Activated CD4-positive, alpha-beta memory T cell treated with anti-CD3 and anti-CD28 coated beads, Interleukin-2, amount 10 ng/mL, durations not matched to agents 7 days and 5 days (primary cell): ENCODE measurements around the gene FARS2. TPM values are rescaled to one million over a fixed set of nuclear protein-coding genes. Genes with fewer than 3 reads are reported as not detected.

Experiments
- CTCF ChIA-PET: fragments of 350-600 bp; sonication (Branson Sonifier 250); formaldehyde crosslinking; loops from one replicate; lab custom pipeline; 2021; ENCODE audit warnings: antibody characterized with exemption, inconsistent platforms; lab: Charles Lee
- POLR2A ChIA-PET: fragments of 350-600 bp; sonication (Branson Sonifier 250); formaldehyde crosslinking; loops from one replicate; lab custom pipeline; 2021; ENCODE audit warnings: antibody characterized with exemption; lab: Charles Lee
- DNase-seq: peaks from one replicate; pipeline ENCODE4 v3.0.0-alpha.2; 2020
- H3K27ac Mint-ChIP-seq: one replicate; pipeline ENCODE4 v1.8.0; 2021; ENCODE audit warnings: mild to moderate bottlenecking, mixed read lengths
- H3K27me3 Mint-ChIP-seq: one replicate; pipeline ENCODE4 v1.8.0; 2021; ENCODE audit warnings: mixed read lengths
- H3K36me3 Mint-ChIP-seq: one replicate; pipeline ENCODE4 v1.8.0; 2021; ENCODE audit warnings: low read depth, mixed read lengths
- H3K4me1 Mint-ChIP-seq: one replicate; pipeline ENCODE4 v1.8.0; 2021; ENCODE audit warnings: mixed read lengths
- H3K4me3 Mint-ChIP-seq: one replicate; pipeline ENCODE4 v1.8.0; 2021; ENCODE audit warnings: mild to moderate bottlenecking, mixed read lengths
- H3K9me3 Mint-ChIP-seq: one replicate; pipeline ENCODE4 v1.8.0; 2021; ENCODE audit warnings: mixed read lengths
- total RNA-seq, 2 experiments: library from RNA; stranded (reverse); gene quantifications; one replicate each; pipeline ENCODE4 v1.2.3, GENCODE V29; 2021

The FARS2 gene
- 10 to 100 TPM; 17.6 to 18.7 TPM for total RNA-seq

- peak; percentile 91 for DNase-seq
- Mint-ChIP-seq H3K4me1 (peaks cover 60% of the 10 kb centered on the region), H3K4me3 (peak within 1 kb of the TSS; percentile 99), H3K9me3 (no peaks in the 10 kb centered on the region), H3K27ac (peak within 1 kb of the TSS; percentile 96), H3K27me3 (no peaks in the 10 kb centered on the region), H3K36me3 (peaks cover 8% of the 10 kb centered on the region)
- POLR2A ChIA-PET, result interaction anchor here (0.7 to 5.5 kb wide), 12 partner anchors 10 to 258 kb away, joined by 3 to 62 read pairs (median 5); no protein-coding TSS in a partner anchor
- CTCF ChIA-PET, result interaction anchor here (1.3 to 2.1 kb wide), 4 partner anchors 9 to 117 kb away, joined by 3 to 15 read pairs (median 7); no protein-coding TSS in a partner anchor
These were observed at the start of gene FARS2, which contains the start of gene LYRM4 for GRCh38 chr6:5260661-5261544. Gene FARS2, plus strand, starts transcription at chr6:5261513. Gene LYRM4, minus strand, starts transcription at chr6:5260950. Its CDS starts 217 bp downstream, at chr6:5260733.

- Mint-ChIP-seq H3K4me3 (no peak overlapping the region), H3K27ac (no peak overlapping the region), H3K9me3 (no peaks in the 10 kb centered on the region), H3K4me1 (peaks cover 9% of the 10 kb centered on the region), H3K27me3 (no peaks in the 10 kb centered on the region), H3K36me3 (peaks cover 4% of the 10 kb centered on the region)
- POLR2A ChIA-PET, result no interaction called here
- no peak for DNase-seq
- CTCF ChIA-PET, result interaction anchor here (0.6 to 3.1 kb wide), 5 partner anchors 70 to 291 kb away, joined by 3 to 11 read pairs (median 3); no protein-coding TSS in a partner anchor
These were observed 47.5 kb upstream of the FARS2 start for GRCh38 chr6:5213836-5214235.

- no peak overlapping the region for H3K27ac Mint-ChIP-seq
- H3K36me3 Mint-ChIP-seq, result peaks cover 4% of the 10 kb centered on the region
- ChIA-PET POLR2A (no interaction called here), CTCF (interaction anchor here (0.6 to 2.2 kb wide), 7 partner anchors 71 to 290 kb away, joined by 3 to 11 read pairs (median 3); no protein-coding TSS in a partner anchor)
- H3K9me3 Mint-ChIP-seq, result no peaks in the 10 kb centered on the region
- H3K27me3 Mint-ChIP-seq, result no peaks in the 10 kb centered on the region
- peak; percentile 42 for DNase-seq
- no peak overlapping the region for H3K4me3 Mint-ChIP-seq
- peaks cover 9% of the 10 kb centered on the region for H3K4me1 Mint-ChIP-seq
These were observed 46.7 kb upstream of the FARS2 start for GRCh38 chr6:5214570-5215052.

- H3K4me3 Mint-ChIP-seq, result no peak overlapping the region
- ChIA-PET CTCF (interaction anchor here (0.7 to 2.2 kb wide), 6 partner anchors 16 to 186 kb away, joined by 3 to 11 read pairs (median 6); no protein-coding TSS in a partner anchor), POLR2A (no interaction called here)
- no peak for DNase-seq
- no peaks in the 10 kb centered on the region for H3K9me3 Mint-ChIP-seq
- H3K27me3 Mint-ChIP-seq, result no peaks in the 10 kb centered on the region
- H3K36me3 Mint-ChIP-seq, result peaks cover 4% of the 10 kb centered on the region
- H3K4me1 Mint-ChIP-seq, result peaks cover 9% of the 10 kb centered on the region
- no peak overlapping the region for H3K27ac Mint-ChIP-seq
These were observed 46.2 kb upstream of the FARS2 start for GRCh38 chr6:5215159-5215558.

GRCh38 chr6:5215799-5216198 lies 45.5 kb upstream of the FARS2 start:
- Mint-ChIP-seq H3K4me3 (no peak overlapping the region), H3K9me3 (no peaks in the 10 kb centered on the region), H3K27me3 (no peaks in the 10 kb centered on the region), H3K36me3 (peaks cover 4% of the 10 kb centered on the region), H3K4me1 (peaks cover 9% of the 10 kb centered on the region), H3K27ac (no peak overlapping the region)
- POLR2A ChIA-PET, result no interaction called here
- no peak for DNase-seq
- CTCF ChIA-PET, result interaction anchor here (0.8 to 2.2 kb wide), 5 partner anchors 15 to 164 kb away, joined by 3 to 11 read pairs (median 9); no protein-coding TSS in a partner anchor

- H3K9me3 Mint-ChIP-seq, result no peaks in the 10 kb centered on the region
- POLR2A ChIA-PET, result interaction anchor here (1.2 kb wide), 1 partner anchor 86 kb away, joined by 3 read pairs; no protein-coding TSS in a partner anchor
These were observed 44.0 kb upstream of the FARS2 start for GRCh38 chr6:5217356-5217755.

GRCh38 chr6:5219011-5219691 lies 42.2 kb upstream of the FARS2 start:
- Mint-ChIP-seq H3K27me3 (no peaks in the 10 kb centered on the region), H3K27ac (no peak overlapping the region), H3K9me3 (no peaks in the 10 kb centered on the region), H3K36me3 (peaks cover 6% of the 10 kb centered on the region), H3K4me1 (peaks cover 2% of the 10 kb centered on the region), H3K4me3 (no peak overlapping the region)
- POLR2A ChIA-PET, result interaction anchor here (0.7 kb wide), 1 partner anchor 45 kb away, joined by 3 read pairs; no protein-coding TSS in a partner anchor
- DNase-seq, result no peak
- CTCF ChIA-PET, result interaction anchor here (0.7 to 2.3 kb wide), 3 partner anchors 16 to 84 kb away, joined by 3 to 12 read pairs (median 3); no protein-coding TSS in a partner anchor

More at GRCh38 chr6:5217356-5217755, 44.0 kb upstream of the FARS2 start:
- peaks cover 10% of the 10 kb centered on the region for H3K36me3 Mint-ChIP-seq
- no peak overlapping the region for H3K27ac Mint-ChIP-seq
- no peak for DNase-seq
- CTCF ChIA-PET, result interaction anchor here (0.7 to 2.3 kb wide), 3 partner anchors 81 to 162 kb away, joined by 3 to 12 read pairs (median 3); no protein-coding TSS in a partner anchor
- H3K4me3 Mint-ChIP-seq, result no peak overlapping the region
- peaks cover 3% of the 10 kb centered on the region for H3K4me1 Mint-ChIP-seq
- H3K27me3 Mint-ChIP-seq, result no peaks in the 10 kb centered on the region

- no peak overlapping the region for H3K4me3 Mint-ChIP-seq
- H3K27me3 Mint-ChIP-seq, result no peaks in the 10 kb centered on the region
- no peak overlapping the region for H3K27ac Mint-ChIP-seq
- POLR2A ChIA-PET, result interaction anchor here (1.0 to 1.2 kb wide), 2 partner anchors 51 to 83 kb away, joined by 3 read pairs; no protein-coding TSS in a partner anchor
- no peaks in the 10 kb centered on the region for H3K4me1 Mint-ChIP-seq
- no peaks in the 10 kb centered on the region for H3K9me3 Mint-ChIP-seq
- CTCF ChIA-PET, result interaction anchor here (0.7 to 1.3 kb wide), 2 partner anchors 82 to 182 kb away, joined by 3 read pairs; no protein-coding TSS in a partner anchor
- peaks cover 6% of the 10 kb centered on the region for H3K36me3 Mint-ChIP-seq
- DNase-seq, result no peak
These were observed 40.9 kb upstream of the FARS2 start for GRCh38 chr6:5220443-5220842.

- POLR2A ChIA-PET, result no interaction called here
- Mint-ChIP-seq H3K9me3 (no peaks in the 10 kb centered on the region), H3K36me3 (peaks cover 6% of the 10 kb centered on the region), H3K27me3 (no peaks in the 10 kb centered on the region), H3K27ac (no peak overlapping the region), H3K4me3 (no peak overlapping the region), H3K4me1 (no peaks in the 10 kb centered on the region)
- DNase-seq, result no peak
- CTCF ChIA-PET, result interaction anchor here (0.9 kb wide), 1 partner anchor 79 kb away, joined by 3 read pairs; no protein-coding TSS in a partner anchor
These were observed 38.0 kb upstream of the FARS2 start for GRCh38 chr6:5223309-5223708.

- no peak overlapping the region for H3K27ac Mint-ChIP-seq
- no peak for DNase-seq
- no peak overlapping the region for H3K4me3 Mint-ChIP-seq
- CTCF ChIA-PET, result interaction anchor here (0.8 kb wide), 1 partner anchor 86 kb away, joined by 3 read pairs; no protein-coding TSS in a partner anchor
- peaks cover 10% of the 10 kb centered on the region for H3K4me1 Mint-ChIP-seq
- POLR2A ChIA-PET, result no interaction called here
- no peaks in the 10 kb centered on the region for H3K27me3 Mint-ChIP-seq
- no peaks in the 10 kb centered on the region for H3K36me3 Mint-ChIP-seq
- no peaks in the 10 kb centered on the region for H3K9me3 Mint-ChIP-seq
These were observed 32.0 kb upstream of the FARS2 start for GRCh38 chr6:5229356-5229755.

- no peaks in the 10 kb centered on the region for H3K27me3 Mint-ChIP-seq
- DNase-seq, result no peak
- CTCF ChIA-PET, result interaction anchor here (0.8 to 1.0 kb wide), 2 partner anchors 73 to 87 kb away, joined by 3 read pairs; no protein-coding TSS in a partner anchor
- H3K4me1 Mint-ChIP-seq, result peaks cover 10% of the 10 kb centered on the region
- H3K36me3 Mint-ChIP-seq, result no peaks in the 10 kb centered on the region
- no peak overlapping the region for H3K27ac Mint-ChIP-seq
- POLR2A ChIA-PET, result interaction anchor here (1.2 kb wide), 1 partner anchor 32 kb away, joined by 3 read pairs; the partner anchor contains the start of gene FARS2
- H3K4me3 Mint-ChIP-seq, result no peak overlapping the region
- no peaks in the 10 kb centered on the region for H3K9me3 Mint-ChIP-seq
These were observed 31.2 kb upstream of the FARS2 start for GRCh38 chr6:5230081-5230480.

GRCh38 chr6:5231289-5231688 lies 30.0 kb upstream of the FARS2 start:
- Mint-ChIP-seq H3K9me3 (no peaks in the 10 kb centered on the region), H3K4me1 (peaks cover 10% of the 10 kb centered on the region), H3K36me3 (no peaks in the 10 kb centered on the region), H3K4me3 (no peak overlapping the region), H3K27ac (no peak overlapping the region), H3K27me3 (no peaks in the 10 kb centered on the region)
- ChIA-PET CTCF (interaction anchor here (0.6 to 1.0 kb wide), 2 partner anchors 87 to 1165 kb away, joined by 3 to 4 read pairs; no protein-coding TSS in a partner anchor), POLR2A (interaction anchor here (1.2 kb wide), 1 partner anchor 30 kb away, joined by 3 read pairs; the partner anchor contains the start of gene FARS2)
- DNase-seq, result no peak
